GM21529 (cell line): ENCODE measurements around the gene ACAD11.
A peak's percentile ranks its signal among the peaks of the same experiment; 100 is the strongest.
"Not testable (repeated sequence)": the region's sequence is repeated elsewhere in the genome, so short reads cannot be mapped to it uniquely, and the experiment has no call there.

Source experiments
- ATAC-seq: cut with Tn5 transposase; IDR thresholded peaks from one replicate; pipeline ENCODE4 v1.9.1; 2021; ENCODE audit not compliant: unreplicated experiment

Gene ACAD11

DNA sequence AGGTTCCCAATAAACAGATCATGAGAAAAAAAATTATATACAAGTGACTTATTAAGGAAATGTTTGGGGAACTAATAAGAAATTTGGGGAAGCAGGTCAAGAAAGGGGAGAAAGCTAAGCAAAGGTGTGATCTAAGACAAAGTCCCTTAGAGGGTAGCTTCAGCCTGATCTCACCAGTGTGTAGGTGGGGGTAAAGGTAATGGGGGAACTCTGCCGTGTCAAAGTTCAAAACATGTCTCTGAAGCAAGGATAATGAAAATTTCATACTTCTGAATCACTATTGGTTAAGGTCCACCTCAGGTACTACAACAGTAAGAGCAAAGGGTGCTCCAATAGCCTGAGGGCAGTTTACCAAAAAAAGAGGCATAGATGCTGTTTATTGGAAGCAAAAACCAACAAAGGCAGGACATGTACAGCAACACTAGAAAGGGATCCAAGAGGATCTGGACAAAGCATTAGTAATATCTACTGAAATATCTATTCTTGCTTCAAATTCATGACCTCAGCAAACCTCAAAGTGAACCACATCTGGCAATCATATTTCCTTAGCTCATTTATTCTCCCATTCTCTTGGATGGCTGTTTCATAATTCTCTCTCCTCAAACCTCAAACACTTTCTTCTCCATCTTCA, 6.9 kb downstream of the ACAD11 start:
- no peak for ATAC-seq

DNA sequence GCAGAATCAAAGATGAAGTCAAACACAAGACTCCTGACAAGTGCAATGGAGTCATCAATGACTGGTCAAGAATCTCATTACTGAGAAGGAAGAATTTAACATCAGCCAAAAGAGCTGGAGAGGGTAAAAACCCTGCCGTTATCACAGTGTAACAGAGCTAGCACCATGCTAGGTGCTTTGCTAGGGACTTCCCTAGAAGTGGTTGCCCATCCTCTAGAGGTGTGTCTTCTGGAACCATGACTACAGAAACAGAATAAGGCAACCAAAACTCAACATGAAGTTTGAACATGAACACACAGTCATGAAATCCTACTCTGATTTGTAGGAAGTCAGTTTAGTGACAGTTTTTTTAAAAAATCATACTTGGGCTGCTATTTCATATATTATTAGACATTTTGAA, 9.5 kb downstream of the ACAD11 start:
- ATAC-seq: no peak

DNA sequence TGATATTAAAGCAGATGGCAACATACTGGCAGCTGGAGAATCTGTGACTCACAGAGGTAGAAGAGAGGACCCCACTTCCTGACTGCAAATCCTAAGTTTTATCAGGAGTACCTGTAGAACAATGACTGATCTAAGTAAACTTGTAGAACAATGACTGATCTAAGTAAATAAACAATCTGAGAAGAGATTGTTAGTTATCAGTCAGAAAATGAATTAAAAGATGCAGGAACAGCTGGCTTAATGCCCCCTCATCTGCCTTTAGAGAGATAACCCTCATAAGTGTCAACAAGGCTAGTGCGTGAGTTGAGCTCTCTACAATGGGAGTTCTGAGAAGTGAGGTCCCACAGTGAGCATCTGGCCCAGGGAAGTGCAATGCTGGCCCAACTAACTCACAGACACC, 14.6 kb downstream of the ACAD11 start:
- ATAC-seq: no peak

DNA sequence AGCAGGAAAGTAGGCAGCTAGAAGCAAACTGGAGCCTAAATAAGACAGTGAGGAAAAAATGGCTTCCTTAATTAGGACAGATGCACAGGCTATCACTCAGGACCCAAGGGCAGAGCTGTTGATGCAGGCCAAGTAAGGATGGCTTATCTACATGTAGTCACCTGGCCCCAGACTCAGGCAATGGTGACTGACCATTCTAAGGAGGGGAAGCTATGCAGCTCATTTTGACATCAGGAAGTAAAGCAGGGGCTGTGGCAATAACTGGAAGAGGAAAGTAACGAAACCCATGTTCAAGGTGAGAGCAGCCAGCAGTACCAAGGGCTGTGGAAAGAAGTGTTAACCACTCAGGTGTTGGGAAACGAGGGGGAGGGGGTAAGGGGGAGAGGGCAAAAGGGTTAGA, 16.2 kb downstream of the ACAD11 start:
- no peak for ATAC-seq

DNA sequence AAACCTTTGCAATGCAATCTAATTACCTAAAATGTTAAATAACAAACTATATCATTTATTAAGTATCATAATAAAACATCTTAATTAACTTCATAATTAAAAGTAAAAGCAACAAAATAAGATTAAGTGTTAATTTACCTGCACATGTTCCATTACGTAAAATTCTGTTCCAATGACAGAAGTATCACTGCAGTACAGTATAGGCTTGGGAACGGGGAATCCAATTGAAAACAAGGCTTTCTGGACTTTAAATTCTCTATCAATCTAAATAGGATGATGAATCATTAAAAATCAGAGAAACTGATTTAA, 17.1 kb downstream of the ACAD11 start:
- no peak for ATAC-seq

DNA sequence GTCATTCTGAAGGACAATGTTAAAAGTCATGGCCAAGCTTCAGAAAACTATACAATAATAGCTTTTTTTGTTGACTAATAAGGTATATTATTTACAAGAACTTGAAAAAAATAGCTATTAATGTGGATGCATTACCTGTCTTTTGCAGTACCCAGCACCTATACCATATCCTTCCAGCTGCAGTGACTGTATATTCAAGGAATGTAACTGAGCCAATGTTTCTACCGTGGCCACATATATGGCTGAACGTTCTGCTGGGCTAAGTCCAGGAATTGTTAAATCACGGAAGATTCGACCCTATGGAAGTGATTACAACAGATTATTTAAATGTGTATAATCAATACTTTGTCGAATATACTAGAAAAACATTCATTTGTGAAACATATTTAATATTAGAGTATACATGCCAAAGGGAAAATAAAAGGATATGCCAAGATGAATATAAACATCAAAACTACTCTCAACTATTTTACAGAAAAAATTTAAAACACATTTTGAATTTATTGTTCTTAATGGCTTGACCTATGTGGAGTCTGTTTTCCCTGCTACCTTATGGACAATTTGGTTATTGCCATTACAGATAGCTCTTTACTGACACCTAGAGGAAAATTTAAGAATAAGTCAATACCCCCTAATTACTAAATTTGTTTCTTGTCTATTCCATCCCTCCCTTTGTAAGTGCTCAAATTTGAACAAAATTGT, 17.6 kb downstream of the ACAD11 start:
- no peak for ATAC-seq

DNA sequence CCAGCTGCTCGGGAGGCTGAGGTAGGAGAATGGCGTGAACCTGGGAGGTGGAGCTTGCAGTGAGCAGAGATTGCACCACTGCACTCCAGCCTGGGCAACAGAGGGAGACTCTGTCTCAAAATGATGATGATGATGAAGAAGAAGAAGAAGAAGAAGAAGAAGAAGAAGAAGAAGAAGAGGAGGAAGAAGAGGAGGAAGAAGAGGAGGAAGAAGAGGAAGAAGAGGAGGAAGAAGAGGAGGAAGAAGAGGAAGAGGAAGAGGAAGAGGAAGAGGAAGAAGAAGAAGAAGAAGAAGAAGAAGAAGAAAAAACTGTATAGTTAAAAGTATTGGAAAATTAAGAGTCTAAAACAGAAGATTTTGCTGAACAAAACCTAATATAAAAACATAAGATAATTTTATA, 18.2 kb downstream of the ACAD11 start:
- ATAC-seq: not testable (repeated sequence)

DNA sequence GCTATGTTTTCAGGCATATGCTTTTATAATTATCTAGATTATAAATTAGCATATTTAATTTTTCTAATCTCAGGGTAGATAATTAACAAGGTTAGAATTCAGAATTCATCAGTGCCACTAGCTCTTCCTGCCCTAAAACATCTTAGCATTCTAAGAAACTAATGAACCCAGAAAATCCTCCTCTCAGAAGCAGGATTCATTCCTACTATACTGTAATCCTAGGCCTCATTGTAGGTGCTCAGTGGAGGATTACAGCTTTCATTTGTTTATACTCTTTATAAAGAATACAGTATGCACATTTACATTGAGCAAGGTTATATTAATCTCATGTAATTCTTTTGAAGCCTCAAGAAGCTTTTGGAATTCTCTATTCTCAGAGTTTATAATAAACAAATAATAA, 20.9 kb downstream of the ACAD11 start:
- no peak for ATAC-seq

DNA sequence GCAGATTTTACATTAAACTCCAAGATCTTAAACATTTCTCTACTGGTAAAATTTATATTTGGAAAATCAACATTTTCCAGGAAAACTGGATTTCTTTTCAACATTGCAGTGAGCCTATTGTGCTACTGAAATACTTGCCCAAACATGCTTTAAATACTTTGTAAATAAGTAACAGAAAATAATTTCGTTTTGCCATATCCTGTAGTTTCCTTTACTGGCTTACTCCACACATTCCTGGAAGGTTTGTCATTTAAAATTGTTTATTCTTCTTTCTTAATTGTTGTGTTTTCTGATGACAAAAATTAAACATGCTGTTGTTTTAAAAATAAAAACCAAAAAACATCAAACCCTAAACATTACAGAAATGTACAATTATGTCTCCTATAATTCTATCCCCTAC, 22.0 kb downstream of the ACAD11 start:
- ATAC-seq: no peak

DNA sequence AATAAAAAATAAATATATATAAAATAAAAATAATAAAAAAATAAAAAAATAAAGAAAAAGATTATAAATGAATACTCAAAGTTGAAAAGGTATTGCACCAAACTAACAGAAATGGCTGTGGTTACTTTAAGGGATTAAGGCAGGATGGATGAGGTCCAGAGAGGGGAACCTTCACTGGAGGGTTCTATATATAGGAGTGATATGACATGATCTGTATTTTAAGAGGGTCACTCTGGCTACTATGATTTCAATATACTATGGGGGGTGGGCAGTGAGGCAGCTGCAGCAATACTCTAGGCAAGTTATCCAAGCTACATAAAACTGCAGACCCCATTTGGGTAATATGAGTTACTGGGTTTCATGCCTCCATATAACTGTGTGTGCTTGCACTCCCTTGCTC, 24.6 kb downstream of the ACAD11 start:
- no peak for ATAC-seq

DNA sequence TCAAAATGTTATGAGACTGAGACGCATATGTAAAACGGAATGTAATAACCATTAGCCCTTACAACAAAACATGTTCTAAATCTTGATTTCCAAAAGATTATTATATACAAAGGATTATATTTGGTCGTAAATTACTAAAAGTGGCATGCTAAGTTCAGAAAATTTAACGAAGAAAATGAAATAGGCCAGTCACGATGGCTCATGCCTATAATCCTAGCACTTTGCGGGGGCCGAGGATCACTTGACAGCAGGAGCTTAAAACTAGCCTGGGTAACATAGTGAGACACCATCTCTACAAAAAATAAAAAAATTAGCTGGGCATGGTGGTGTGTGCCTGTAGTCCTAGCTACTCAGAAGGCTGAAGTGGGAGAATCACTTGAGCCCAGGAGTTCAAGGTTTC, 29.0 kb downstream of the ACAD11 start:
- ATAC-seq: no peak

DNA sequence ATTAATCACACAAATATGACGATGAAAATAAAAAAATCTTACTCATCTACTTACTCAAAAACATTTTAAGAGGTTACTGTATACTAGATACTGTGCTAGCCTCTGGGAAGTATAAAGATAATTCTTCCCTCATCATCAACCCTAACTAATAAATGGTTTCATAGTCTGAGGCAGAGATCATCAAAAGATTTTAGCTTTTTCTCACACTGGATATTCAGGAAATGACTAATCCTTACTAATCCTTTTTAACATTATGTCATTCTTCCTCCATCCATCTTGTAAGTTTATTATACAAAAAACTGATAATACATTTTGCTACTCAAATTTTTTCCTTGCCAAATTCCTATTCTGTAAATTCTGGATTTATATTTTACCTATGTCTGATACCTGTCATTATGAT, 29.7 kb downstream of the ACAD11 start:
- no peak for ATAC-seq

DNA sequence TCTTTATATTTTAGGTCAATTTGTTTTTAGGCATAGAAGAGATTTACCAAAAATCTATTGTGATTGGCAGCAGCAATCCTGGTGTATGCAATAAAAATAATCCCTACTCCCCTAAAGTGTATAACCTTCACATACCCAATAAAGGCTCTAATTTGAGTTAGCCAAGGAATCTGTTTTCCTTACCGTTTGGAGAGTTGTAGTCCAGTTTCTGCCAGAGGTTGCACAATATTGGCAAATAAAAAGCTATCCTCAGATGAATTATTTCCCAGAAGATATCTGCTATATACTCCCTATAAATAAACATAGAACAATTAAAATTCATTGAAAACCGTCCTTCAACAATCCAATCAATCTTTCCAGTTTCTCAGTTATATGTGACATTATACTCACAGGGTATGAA, 31.5 kb downstream of the ACAD11 start:
- ATAC-seq: no peak

DNA sequence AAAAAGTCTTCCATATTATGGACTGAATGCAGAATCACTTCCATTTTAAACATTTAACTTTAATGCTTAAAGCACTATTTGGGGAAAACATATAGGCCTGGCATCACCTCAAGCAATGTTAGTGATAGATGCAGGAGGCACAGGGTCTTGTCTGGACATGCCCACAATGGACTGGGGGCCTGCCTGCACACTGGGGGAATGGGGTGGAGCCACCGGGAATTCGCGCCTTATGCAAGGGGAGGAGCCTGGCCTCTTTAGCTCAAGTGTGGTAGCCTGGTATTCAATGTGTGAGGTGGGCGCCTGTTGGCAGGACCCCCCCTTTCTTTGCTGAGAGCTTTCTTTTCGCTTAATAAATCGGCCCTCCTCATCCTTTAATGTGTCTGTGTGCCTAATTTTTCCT, 32.7 kb downstream of the ACAD11 start:
- ATAC-seq: no peak

DNA sequence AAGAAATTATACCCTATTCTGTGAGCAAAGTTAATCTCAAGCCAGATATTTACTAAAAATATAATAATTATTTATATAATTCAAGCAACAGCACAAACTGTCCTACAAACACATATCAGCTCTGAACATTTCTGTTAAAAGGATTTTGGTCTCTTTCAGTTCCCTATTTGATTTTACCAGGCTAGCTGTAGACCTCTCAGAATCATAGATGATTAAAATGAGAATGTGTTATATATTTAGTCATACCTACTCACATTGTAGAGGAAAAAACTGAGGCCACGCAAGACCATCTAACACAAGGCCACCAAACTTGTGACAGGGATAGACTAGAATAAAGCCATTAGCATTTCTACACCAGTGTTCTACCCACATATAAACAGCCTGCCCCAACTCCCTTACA, 34.0 kb downstream of the ACAD11 start:
- peak; percentile 94 for ATAC-seq

DNA sequence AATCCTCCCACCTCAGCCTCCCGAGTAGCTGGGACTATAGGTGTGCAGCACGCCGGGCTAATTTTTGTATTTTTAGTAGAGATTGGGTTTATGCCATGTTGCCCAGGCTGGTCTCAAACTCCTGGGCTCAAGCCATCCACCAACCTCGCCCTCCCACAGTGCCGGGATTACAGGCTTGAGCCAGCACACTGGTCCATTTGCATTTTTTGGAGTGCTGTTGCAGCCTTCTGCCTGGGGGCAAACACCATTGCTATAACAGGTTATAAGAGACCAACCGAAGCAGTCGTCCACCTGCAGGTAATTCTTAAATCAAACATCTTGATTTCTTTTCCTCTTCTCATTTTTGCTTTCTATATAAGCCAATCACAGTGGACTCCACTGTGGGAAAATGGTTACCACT, 34.8 kb downstream of the ACAD11 start:
- no peak for ATAC-seq

DNA sequence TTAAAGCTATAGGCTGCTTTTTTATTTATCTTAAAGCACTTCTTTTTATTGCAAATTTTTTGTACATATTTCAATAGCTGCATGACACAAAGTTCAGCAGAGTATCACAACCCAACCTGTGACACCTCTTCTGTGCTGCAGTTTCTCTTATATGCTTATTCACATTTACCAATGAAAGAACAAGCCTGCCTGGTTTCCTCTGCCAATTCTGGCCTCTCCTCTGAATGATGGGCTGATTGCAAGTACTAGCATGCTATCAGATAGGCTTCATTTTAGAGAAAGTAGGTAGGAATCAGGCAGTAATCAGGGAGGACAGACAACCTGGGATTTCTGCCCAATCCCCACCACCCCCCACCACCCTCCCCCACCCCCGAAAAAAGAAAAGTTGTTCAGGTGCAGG, 36.0 kb downstream of the ACAD11 start:
- no peak for ATAC-seq

DNA sequence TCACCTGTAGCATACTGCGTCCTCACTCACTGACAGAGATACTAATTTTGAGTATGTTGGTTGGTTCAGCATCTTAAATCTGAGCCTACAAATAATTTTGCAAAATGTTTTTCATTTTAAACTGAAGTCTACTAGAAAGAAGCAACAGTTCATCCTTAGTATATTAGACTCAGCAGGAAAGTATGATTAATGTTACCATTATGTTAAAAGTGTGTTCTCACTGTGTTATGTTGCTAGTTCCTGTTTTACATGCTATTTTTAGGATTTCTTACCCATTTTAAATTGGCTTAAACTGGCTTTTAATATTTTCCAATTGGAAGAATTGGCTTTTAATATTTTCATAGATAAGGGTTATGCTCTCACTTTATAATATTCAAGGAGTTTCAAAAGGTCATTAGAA, 36.8 kb downstream of the ACAD11 start:
- no peak for ATAC-seq

DNA sequence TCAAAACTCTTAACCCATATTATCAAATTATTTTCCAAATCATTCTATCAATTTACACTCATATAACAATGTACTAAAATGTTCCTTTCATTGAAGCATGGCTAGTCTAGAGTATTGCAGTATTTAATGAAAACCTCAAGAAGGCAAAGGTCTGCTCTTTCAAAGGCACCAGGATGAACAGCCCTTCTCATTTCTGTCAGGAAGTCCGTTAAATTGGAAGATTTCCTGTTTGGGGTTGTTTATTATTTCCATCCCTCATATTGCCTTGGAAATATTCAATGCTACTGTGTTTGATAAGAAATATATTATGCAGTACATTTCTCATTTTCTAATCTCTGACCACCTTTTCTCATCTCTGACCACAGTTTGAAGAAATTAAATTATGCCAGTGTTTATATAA, 37.5 kb downstream of the ACAD11 start:
- no peak for ATAC-seq

DNA sequence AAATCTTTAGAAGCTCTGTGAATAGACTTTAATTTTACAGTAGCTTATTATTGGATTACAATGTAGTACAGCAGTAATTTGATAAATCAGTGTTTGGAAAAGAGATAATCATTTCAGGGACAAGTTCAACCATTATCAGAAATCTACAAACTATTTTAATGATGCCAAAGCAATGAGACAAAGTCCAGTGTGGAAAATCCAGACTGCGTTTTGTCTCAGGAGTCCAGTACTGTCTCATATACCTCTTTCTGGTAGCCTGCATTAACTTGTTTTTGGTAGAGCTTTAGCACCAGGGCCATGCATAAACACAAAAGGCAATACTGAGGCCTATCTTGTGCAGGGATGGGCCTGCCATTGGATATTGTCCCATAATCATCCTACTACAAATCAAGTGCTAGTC, 42.8 kb downstream of the ACAD11 start:
- ATAC-seq: no peak

DNA sequence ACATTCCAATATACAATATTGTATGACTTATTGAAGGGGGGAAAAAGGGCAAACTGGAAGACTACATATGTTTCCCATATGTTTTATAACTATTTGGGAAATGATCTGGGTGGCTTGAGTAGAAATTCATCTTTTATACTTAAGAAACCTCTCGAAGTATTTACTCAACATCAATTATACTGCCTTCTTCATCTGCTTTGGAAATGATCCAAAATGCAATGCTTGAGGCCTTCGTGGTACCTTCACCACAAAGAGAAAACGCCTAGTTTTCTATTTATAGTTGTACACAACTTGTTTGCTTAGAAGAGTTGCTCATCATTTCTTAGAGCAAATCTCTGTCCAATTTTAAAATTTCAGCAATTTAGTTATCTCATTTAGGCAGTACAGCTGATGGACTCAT, 43.7 kb downstream of the ACAD11 start:
- ATAC-seq: no peak

DNA sequence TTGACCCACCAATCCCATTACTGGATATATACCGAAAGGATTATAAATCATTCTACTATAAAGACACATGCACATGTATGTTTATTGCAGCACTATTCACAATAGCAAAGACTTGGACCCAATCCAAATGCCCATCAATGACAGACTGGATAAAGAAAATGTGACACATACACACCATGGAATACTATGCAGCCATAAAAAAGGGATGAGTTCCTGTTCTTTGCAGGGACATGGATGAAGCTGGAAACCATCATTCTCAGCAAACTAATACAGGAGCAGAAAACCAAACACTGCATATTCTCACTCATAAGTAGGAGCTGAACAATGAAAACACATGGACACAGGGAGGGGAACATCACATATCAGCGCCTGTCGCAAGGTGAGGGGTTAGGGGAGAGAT, 44.3 kb downstream of the ACAD11 start:
- ATAC-seq: not testable (repeated sequence)

DNA sequence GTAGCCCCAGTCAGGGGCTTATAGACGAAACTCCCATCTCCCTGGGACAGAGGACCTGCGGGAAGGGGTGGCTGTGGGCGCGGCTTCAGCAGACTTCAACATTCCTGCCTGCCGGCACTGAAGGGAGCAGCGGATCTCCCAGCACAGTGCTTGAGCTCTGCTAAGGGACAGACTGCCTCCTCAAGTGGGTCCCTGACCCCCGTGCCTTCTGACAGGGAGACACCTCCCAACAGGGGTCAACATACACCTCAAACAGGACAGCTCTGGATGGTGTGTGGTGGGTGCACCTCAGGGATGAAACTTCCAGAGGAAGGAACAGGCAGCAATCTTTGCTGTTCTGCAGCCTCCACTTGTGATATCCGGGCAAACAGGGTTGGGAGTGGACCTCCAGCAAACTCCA, 53.0 kb downstream of the ACAD11 start:
- not testable (repeated sequence) for ATAC-seq
